ACHN (cell line): ENCODE measurements around the gene MAN1A2.
"Not testable (repeated sequence)": the region's sequence is repeated elsewhere in the genome, so short reads cannot be mapped to it uniquely, and the experiment has no call there.

Source experiments
- DNase-seq: peaks from one replicate; pipeline ENCODE4 v3.0.0-alpha.2; 2015
- in situ Hi-C: cut with HindIII; loops from 2 replicates; pipeline ENCODE4 v1.10.0; 2017; ENCODE audit warnings: low sequenced_read_pairs, low pct_ligation_motif_present, low pct_unique_long_range_greater_than_20kb

The MAN1A2 gene

GRCh38 chr1:117367046-117368025 is at the start of gene MAN1A2:
TSS of gene MAN1A2 (plus strand) at chr1:117367449. CDS start at chr1:117368184, 735 bp downstream.
- in situ Hi-C loops, result no loop called here
- DNase-seq, result peak; percentile 73

- DNase-seq, result no peak
- in situ Hi-C loops, result no loop called here
Observed at GRCh38 chr1:117318011-117318410, 49.2 kb upstream of the MAN1A2 start.

GRCh38 chr1:117318426-117318825 is 48.8 kb upstream of the MAN1A2 start:
- in situ Hi-C loops, result no loop called here
- no peak for DNase-seq

GRCh38 chr1:117320515-117320914 is 46.7 kb upstream of the MAN1A2 start:
- in situ Hi-C loops, result no loop called here
- DNase-seq, result no peak

GRCh38 chr1:117321680-117322609 is 45.3 kb upstream of the MAN1A2 start:
- in situ Hi-C loops, result no loop called here
- no peak for DNase-seq

GRCh38 chr1:117324357-117324756 is 42.9 kb upstream of the MAN1A2 start:
- in situ Hi-C loops, result no loop called here
- DNase-seq, result no peak

- DNase-seq, in situ Hi-C loops: not testable (repeated sequence)
Observed at GRCh38 chr1:117326035-117326434, 41.2 kb upstream of the MAN1A2 start.

- DNase-seq, result no peak
- in situ Hi-C loops, result no loop called here
Observed at GRCh38 chr1:117327011-117327410, 40.2 kb upstream of the MAN1A2 start.

- in situ Hi-C loops, result no loop called here
- no peak for DNase-seq
Observed at GRCh38 chr1:117335376-117336086, 31.7 kb upstream of the MAN1A2 start.

- no peak for DNase-seq
- in situ Hi-C loops, result no loop called here
Observed at GRCh38 chr1:117336088-117336817, 31.0 kb upstream of the MAN1A2 start.

- peak; percentile 17 for DNase-seq
- in situ Hi-C loops, result no loop called here
Observed at GRCh38 chr1:117339866-117340700, 27.2 kb upstream of the MAN1A2 start.

- in situ Hi-C loops, result no loop called here
- no peak for DNase-seq
Observed at GRCh38 chr1:117341123-117341522, 26.1 kb upstream of the MAN1A2 start.

GRCh38 chr1:117342397-117342796 is 24.9 kb upstream of the MAN1A2 start:
- no peak for DNase-seq
- in situ Hi-C loops, result no loop called here

GRCh38 chr1:117346206-117346928 is 20.9 kb upstream of the MAN1A2 start:
- DNase-seq, result no peak
- in situ Hi-C loops, result no loop called here

- in situ Hi-C loops, result no loop called here
- DNase-seq, result no peak
Observed at GRCh38 chr1:117347907-117348306, 19.3 kb upstream of the MAN1A2 start.

- DNase-seq, in situ Hi-C loops: not testable (repeated sequence)
Observed at GRCh38 chr1:117352695-117353094, 14.6 kb upstream of the MAN1A2 start.
